HG03469 (cell line): ENCODE results near the gene IGF2BP3.
A peak's percentile ranks its signal among the peaks of the same experiment; 100 is the strongest.

Experiments
- ATAC-seq: cut with Tn5 transposase; IDR thresholded peaks from one replicate; pipeline ENCODE4 v1.9.1; 2021; ENCODE audit warnings: mild to moderate bottlenecking, moderate library complexity, moderate number of reproducible peaks; ENCODE audit not compliant: unreplicated experiment

IGF2BP3 gene

DNA sequence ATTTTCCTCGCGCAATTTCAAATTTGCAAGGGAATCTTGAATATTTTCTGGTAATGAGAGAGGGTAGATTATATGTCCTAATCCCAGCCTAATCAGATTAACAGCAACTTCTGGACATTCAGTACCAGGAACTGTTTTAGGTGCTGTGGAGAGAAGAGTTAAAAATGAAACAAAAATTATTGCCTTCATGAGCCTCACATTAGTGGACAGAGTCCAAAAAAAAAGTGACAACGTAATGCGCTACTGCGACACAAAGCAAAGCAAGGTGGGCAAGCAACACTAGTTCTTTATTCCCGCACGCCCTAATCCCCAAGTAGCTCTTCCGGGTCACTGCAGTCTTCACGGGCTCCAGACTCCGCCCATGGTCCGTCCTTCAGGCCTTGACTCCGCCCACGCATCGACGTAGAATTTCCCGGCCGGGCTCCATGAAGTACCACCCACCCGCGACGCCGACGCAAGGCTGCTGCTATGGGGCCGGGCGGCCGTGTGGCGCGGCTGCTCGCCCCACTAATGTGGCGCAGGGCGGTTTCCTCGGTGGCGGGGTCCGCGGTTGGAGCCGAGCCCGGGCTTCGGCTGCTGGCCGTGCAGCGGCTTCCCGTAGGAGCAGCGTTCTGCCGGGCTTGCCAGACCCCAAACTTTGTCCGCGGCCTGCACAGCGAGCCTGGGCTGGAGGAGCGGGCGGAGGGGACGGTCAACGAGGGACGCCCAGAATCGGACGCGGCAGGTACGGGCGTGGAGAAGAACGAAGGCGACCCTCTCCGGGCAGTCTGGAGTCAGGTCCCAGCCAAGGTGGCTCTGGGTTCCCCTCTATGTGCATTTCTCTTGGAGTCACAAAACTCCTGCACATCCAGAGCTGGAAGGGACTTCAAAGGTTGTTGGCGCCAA, 171.2 kb downstream of the IGF2BP3 start, which contains the start of gene MALSU1:
TSS of gene MALSU1 (plus strand) at position 455 of the 885 bp plus-strand sequence. CDS start at position 469, 14 bp downstream.
- ATAC-seq, result peak; percentile 93

DNA sequence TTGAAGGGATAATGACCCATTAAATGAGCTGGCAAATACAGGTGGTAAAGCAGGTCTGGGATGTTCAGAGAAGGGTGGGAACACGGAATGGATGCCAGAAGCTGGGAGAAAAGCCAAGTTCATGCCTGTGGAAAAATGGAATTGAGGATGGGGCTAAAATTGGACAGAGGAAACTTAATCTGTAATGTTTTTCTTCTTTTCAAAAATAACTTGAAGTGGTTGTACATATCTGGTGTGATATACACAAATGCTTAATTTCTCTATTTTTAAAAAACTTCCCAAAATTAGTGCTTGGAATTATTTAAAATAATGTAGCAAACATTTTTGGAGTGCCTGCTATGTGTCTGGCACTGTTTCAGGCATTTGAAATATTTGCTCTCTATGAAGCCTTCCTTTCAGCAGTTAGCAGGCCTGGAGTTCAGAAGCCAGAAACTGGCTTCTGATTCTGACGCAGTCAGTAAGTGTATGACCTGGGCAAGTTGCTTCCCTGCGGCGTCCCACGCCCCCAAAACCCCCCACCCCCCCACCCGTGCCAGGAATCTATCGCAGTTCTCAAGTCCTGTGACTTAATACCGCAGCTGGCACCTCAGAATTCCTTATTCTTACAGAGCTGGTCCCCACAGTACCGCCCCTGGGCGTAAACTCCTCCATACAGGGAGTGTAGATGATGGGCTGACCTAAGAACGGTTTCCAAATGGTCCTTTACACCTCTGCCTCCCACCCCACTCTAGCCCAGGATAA, 172.0 kb downstream of the IGF2BP3 start:
- no peak for ATAC-seq

- no peak for ATAC-seq
Observed at GRCh38 chr7:23295401-23295697, 174.9 kb downstream of the IGF2BP3 start.

DNA sequence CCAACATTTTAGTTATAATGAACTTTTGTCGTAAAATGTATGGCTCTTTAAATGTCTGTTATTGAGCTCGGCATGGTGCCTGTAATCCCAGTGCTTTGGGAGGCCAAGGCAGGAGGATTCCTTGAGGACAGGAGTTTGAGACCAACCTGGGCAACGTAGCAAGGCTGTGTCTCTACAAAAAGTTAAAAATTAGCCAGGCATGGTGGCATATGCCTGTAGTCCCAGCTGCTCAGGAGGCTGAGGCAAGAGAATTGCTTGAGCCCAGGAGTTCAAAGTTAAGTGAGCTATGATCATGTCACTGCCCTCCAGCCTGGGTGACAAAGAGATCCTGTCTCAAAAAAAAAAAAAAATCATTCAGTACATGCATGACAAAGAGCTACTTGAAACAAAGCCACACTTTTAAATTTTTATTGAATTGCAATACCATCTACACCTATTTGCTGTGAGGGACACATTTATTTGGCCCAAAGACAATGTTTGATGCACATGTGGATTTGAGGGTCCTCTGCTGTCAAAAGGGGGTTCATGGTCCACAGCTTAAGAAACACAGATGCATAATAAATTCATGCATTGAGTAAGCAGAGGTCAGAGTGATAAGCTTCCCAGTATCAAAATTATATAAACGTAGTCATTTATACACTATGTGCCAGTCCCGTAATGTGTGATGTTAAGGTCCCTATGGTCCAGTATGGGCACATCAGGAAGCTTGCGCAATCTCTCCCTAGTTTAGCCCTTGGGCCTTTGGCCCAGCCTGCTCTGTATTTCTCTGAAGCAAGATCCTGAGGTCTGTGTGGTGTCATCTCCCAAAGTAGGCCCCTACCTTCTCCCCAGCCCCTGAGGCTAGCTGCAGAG, 175.5 kb downstream of the IGF2BP3 start:
- ATAC-seq, result no peak

GRCh38 chr7:23293500-23294073, 176.7 kb downstream of the IGF2BP3 start:
- no peak for ATAC-seq

GRCh38 chr7:23292623-23293022, 177.7 kb downstream of the IGF2BP3 start:
- no peak for ATAC-seq

GRCh38 chr7:23291957-23292560, 178.2 kb downstream of the IGF2BP3 start:
- no peak for ATAC-seq

- no peak for ATAC-seq
Observed at GRCh38 chr7:23290993-23291392, 179.3 kb downstream of the IGF2BP3 start.

- no peak for ATAC-seq
Observed at GRCh38 chr7:23287612-23288011, 182.7 kb downstream of the IGF2BP3 start.

GRCh38 chr7:23285657-23286646, 184.3 kb downstream of the IGF2BP3 start:
- no peak for ATAC-seq

- ATAC-seq, result no peak
Observed at GRCh38 chr7:23284871-23285270, 185.4 kb downstream of the IGF2BP3 start.

- no peak for ATAC-seq
Observed at GRCh38 chr7:23283086-23283485, 187.2 kb downstream of the IGF2BP3 start.

DNA sequence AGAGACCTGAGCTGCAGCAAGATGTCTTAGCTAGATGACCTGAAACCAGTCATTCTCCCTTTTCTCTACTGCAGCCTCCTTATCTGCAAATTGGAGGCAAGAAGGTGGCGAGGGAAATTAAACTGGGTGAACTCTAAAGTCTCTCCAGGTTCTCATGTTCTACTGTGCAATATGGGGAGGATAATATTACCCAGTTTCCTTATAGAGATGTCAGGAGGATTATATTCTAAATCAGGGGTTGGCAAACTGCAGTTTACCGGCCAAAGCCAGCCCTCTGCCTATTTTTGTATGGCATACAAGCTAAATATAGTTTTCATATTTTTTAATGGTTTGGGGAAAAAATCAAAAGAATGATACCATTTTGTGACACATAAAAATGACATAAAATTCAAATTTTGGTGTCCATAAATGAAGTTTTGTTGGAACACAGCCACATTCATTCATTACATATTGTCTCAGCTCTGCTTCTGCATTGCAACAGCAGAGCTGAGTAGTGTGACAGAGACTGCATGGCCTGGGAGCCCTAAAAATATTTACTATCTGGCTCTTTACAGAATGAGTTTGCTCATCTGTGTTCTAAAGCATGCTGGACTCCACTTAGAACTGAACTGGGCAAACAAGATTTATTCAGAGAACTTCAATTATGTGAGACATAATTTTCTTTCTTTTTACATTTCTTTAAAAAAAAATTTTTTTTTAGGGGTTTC, 190.3 kb downstream of the IGF2BP3 start:
- ATAC-seq, result no peak

GRCh38 chr7:23277359-23277989, 192.8 kb downstream of the IGF2BP3 start:
- ATAC-seq, result no peak

DNA sequence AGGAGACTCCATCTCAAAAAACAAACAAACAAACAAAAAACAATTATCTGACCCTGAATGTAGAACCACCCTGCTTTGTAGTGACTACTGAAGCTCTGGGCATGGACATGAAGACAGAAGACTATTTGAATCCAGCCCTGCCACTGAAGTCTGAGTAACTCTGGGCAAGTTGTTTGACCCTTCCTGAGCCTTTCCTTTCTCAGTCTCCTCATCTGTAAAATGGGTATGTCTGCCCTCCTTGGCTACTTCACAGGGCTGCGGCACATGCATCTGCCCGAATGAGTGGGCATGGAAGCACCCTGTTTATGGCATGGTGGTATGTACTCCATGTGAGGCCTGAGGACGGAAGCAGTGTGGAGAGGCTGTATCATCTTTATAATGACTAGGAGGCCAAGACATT, 193.3 kb downstream of the IGF2BP3 start:
- no peak for ATAC-seq

DNA sequence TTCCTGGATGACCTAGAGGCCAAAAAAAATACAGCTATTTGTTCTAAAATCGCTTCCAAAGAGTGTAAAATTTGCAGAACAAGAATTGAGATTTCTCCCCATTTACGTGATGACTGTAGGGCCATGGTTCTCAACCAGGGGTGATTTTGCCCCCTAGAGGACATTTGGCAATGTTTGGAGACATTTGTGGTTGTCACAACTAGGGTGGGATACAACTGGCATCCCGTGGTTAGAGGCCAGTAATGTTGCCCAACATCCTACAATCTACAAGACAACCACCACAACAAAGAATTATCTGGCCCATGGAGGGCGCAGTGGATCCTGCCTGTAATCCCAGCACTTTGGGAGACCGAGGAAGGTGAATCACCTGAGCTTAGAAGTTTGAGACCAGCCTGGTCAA, 193.9 kb downstream of the IGF2BP3 start:
- ATAC-seq, result no peak

- no peak for ATAC-seq
Observed at GRCh38 chr7:23275912-23276311, 194.4 kb downstream of the IGF2BP3 start.

DNA sequence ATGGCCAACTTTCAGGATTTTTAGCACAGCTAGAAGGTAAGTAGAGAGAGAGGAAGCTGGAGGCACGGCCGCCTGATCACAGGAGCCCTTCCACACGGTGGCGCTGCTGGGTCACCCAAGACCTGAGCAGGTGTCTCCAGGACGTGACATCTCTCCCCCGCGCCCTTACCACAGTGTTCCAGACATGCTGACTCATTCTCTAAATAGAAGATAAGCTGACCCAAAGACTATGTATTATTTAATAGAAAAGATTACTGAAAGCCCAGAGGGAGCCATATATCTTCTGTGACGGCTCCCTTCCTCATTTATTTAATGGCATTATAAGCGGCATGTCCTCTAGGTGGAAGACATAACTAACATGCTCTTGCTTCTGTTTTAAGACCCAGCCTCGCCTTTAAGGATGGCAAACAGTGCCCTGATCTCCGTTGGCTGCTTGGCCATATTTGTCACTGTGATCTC, 197.1 kb downstream of the IGF2BP3 start:
- peak; percentile 85 for ATAC-seq
